IPS-20b (cell line): ENCODE measurements around the gene FAM120B.
"Not testable (repeated sequence)": the region's sequence is repeated elsewhere in the genome, so short reads cannot be mapped to it uniquely, and the experiment has no call there.

Experiments
- H3K27ac ChIP-seq: one replicate; pipeline ENCODE4 v1.5.1; 2013; ENCODE audit warnings: low read length
- H3K27me3 ChIP-seq: 2 replicates; pipeline ENCODE4 v1.6.1; 2013; ENCODE audit warnings: mild to moderate bottlenecking, low read length, inconsistent platforms; ENCODE audit not compliant: insufficient read depth
- H3K36me3 ChIP-seq: 2 replicates; pipeline ENCODE4 v1.6.1; 2013; ENCODE audit warnings: low read depth, mild to moderate bottlenecking, inconsistent platforms, low read length, moderate library complexity; ENCODE audit not compliant: insufficient read depth
- H3K4me1 ChIP-seq: 2 replicates; pipeline ENCODE4 v1.6.1; 2013; ENCODE audit warnings: mild to moderate bottlenecking, control low read depth, inconsistent platforms, low read length, moderate library complexity; ENCODE audit not compliant: insufficient read depth
- H3K4me3 ChIP-seq: 2 replicates; pipeline ENCODE4 v1.5.1; 2013; ENCODE audit warnings: mild to moderate bottlenecking, low read length, inconsistent platforms
- H3K9ac ChIP-seq: 2 replicates; pipeline ENCODE4 v1.6.1; 2013; ENCODE audit warnings: low read depth, mild to moderate bottlenecking, inconsistent platforms, low read length, moderate library complexity
- H3K9me3 ChIP-seq: 2 replicates; pipeline ENCODE4 v1.6.1; 2013; ENCODE audit warnings: mild to moderate bottlenecking, low read depth, low read length, inconsistent platforms; ENCODE audit not compliant: insufficient read depth

FAM120B gene

GRCh38 chr6:170306324-170307079, at the start of gene FAM120B:
Gene FAM120B (plus strand): TSS chr6:170306758. CDS start chr6:170317391, 10,633 bp downstream.
- peak within 1 kb of the TSS; percentile 68; the same call in 1 of the 2 replicates for H3K9ac ChIP-seq
- peaks cover 35% of the 10 kb centered on the region for H3K27me3 ChIP-seq
- H3K36me3 ChIP-seq: no peaks in the 10 kb centered on the region
- peaks cover 3% of the 10 kb centered on the region; the same call in 1 of the 2 replicates for H3K4me1 ChIP-seq
- peak within 1 kb of the TSS; percentile 80 for H3K4me3 ChIP-seq
- H3K9me3 ChIP-seq: peaks cover 37% of the 10 kb centered on the region
- no peak within 1 kb of the TSS for H3K27ac ChIP-seq

GRCh38 chr6:170257376-170257775, 49.2 kb upstream of the FAM120B start:
- Histone ChIP-seq H3K36me3 (no peaks in the 10 kb centered on the region), H3K27ac (no peak overlapping the region), H3K9ac (no peak overlapping the region), H3K4me3 (no peak overlapping the region), H3K4me1 (no peaks in the 10 kb centered on the region), H3K9me3 (no peaks in the 10 kb centered on the region), H3K27me3 (no peaks in the 10 kb centered on the region)

- Histone ChIP-seq H3K9me3 (no peaks in the 10 kb centered on the region), H3K36me3 (no peaks in the 10 kb centered on the region), H3K9ac (no peak overlapping the region), H3K27me3 (no peaks in the 10 kb centered on the region), H3K4me1 (no peaks in the 10 kb centered on the region), H3K27ac (no peak overlapping the region), H3K4me3 (no peak overlapping the region)
Observed at GRCh38 chr6:170258407-170258806, 48.2 kb upstream of the FAM120B start.

- no peak overlapping the region for H3K4me3 ChIP-seq
- no peaks in the 10 kb centered on the region for H3K27me3 ChIP-seq
- no peaks in the 10 kb centered on the region for H3K4me1 ChIP-seq
Observed at GRCh38 chr6:170259278-170259677, 47.3 kb upstream of the FAM120B start.

GRCh38 chr6:170260686-170261085, 45.9 kb upstream of the FAM120B start:
- Histone ChIP-seq H3K27ac (no peak overlapping the region), H3K36me3 (no peaks in the 10 kb centered on the region), H3K4me1 (no peaks in the 10 kb centered on the region), H3K27me3 (no peaks in the 10 kb centered on the region), H3K4me3 (no peak overlapping the region), H3K9me3 (no peaks in the 10 kb centered on the region), H3K9ac (no peak overlapping the region)

More at GRCh38 chr6:170259278-170259677, 47.3 kb upstream of the FAM120B start:
- Histone ChIP-seq H3K9me3 (no peaks in the 10 kb centered on the region), H3K9ac (no peak overlapping the region), H3K36me3 (no peaks in the 10 kb centered on the region), H3K27ac (no peak overlapping the region)

- Histone ChIP-seq H3K27ac (no peak overlapping the region), H3K36me3 (no peaks in the 10 kb centered on the region), H3K9me3 (no peaks in the 10 kb centered on the region), H3K9ac (no peak overlapping the region), H3K27me3 (no peaks in the 10 kb centered on the region), H3K4me1 (no peaks in the 10 kb centered on the region; the same call in 1 of the 2 replicates), H3K4me3 (no peak overlapping the region)
Observed at GRCh38 chr6:170261643-170262488, 44.7 kb upstream of the FAM120B start.

GRCh38 chr6:170262489-170263088, 44.0 kb upstream of the FAM120B start:
- Histone ChIP-seq H3K9ac (no peak overlapping the region), H3K27me3 (no peaks in the 10 kb centered on the region), H3K36me3 (no peaks in the 10 kb centered on the region), H3K9me3 (no peaks in the 10 kb centered on the region), H3K4me3 (no peak overlapping the region), H3K4me1 (no peaks in the 10 kb centered on the region; the same call in 1 of the 2 replicates), H3K27ac (no peak overlapping the region)

GRCh38 chr6:170263410-170263809, 43.1 kb upstream of the FAM120B start:
- H3K27ac ChIP-seq: no peak overlapping the region
- H3K4me3 ChIP-seq: no peak overlapping the region
- no peak overlapping the region for H3K9ac ChIP-seq
- H3K27me3 ChIP-seq: no peaks in the 10 kb centered on the region
- H3K36me3 ChIP-seq: no peaks in the 10 kb centered on the region
- no peaks in the 10 kb centered on the region for H3K9me3 ChIP-seq
- H3K4me1 ChIP-seq: no peaks in the 10 kb centered on the region; the same call in 1 of the 2 replicates

- Histone ChIP-seq H3K9me3 (no peaks in the 10 kb centered on the region), H3K9ac (no peak overlapping the region), H3K4me1 (no peaks in the 10 kb centered on the region; the same call in 1 of the 2 replicates)
Observed at GRCh38 chr6:170264086-170264485, 42.5 kb upstream of the FAM120B start.

GRCh38 chr6:170264644-170265043, 41.9 kb upstream of the FAM120B start:
- H3K36me3 ChIP-seq, H3K9ac ChIP-seq, H3K4me1 ChIP-seq, H3K27ac ChIP-seq, H3K9me3 ChIP-seq, H3K27me3 ChIP-seq, H3K4me3 ChIP-seq: not testable (repeated sequence)

More at GRCh38 chr6:170264086-170264485, 42.5 kb upstream of the FAM120B start:
- Histone ChIP-seq H3K36me3 (no peaks in the 10 kb centered on the region), H3K27me3 (no peaks in the 10 kb centered on the region), H3K4me3 (no peak overlapping the region), H3K27ac (no peak overlapping the region)

GRCh38 chr6:170265655-170266054, 40.9 kb upstream of the FAM120B start:
- no peak overlapping the region for H3K4me3 ChIP-seq
- H3K36me3 ChIP-seq: no peaks in the 10 kb centered on the region
- H3K27ac ChIP-seq: no peak overlapping the region
- no peak overlapping the region for H3K9ac ChIP-seq
- no peaks in the 10 kb centered on the region for H3K9me3 ChIP-seq
- H3K27me3 ChIP-seq: no peaks in the 10 kb centered on the region
- H3K4me1 ChIP-seq: peaks cover 6% of the 10 kb centered on the region; the same call in 1 of the 2 replicates
